Parathyroid adenoma (tissue), 2 donors: ENCODE measurements around the gene RALB.

Source experiments
- H2AFZ ChIP-seq: fragments of 300-600 bp; sonication (generic); one replicate; pipeline ENCODE4 v1.7.0; 2017; ENCODE audit warnings: antibody characterized with exemption, mild to moderate bottlenecking
- H3K27ac ChIP-seq: fragments of 300-600 bp; sonication (generic); one replicate; pipeline ENCODE4 v1.7.0; 2017
- H3K27me3 ChIP-seq: fragments of 300-600 bp; sonication (generic); one replicate; pipeline ENCODE4 v1.7.0; 2017; ENCODE audit warnings: low read length; ENCODE audit not compliant: control insufficient read depth, insufficient read depth
- H3K36me3 ChIP-seq: fragments of 300-600 bp; sonication (generic); one replicate; pipeline ENCODE4 v1.7.0; 2017; ENCODE audit warnings: low read length; ENCODE audit not compliant: control insufficient read depth, insufficient read depth
- H3K4me1 ChIP-seq: fragments of 300-600 bp; sonication (generic); one replicate; pipeline ENCODE4 v1.7.0; 2017; ENCODE audit warnings: control low read depth
- H3K4me2 ChIP-seq: fragments of 300-600 bp; sonication (generic); one replicate; pipeline ENCODE4 v1.7.0; 2017; ENCODE audit warnings: low read length
- H3K4me3 ChIP-seq: fragments of 300-600 bp; sonication (generic); one replicate; pipeline ENCODE4 v1.7.0; 2017; ENCODE audit warnings: low read depth, low read length
- H3K79me2 ChIP-seq: fragments of 300-600 bp; sonication (generic); one replicate; pipeline ENCODE4 v1.7.0; 2017; ENCODE audit warnings: control low read depth
- H3K9ac ChIP-seq: fragments of 300-600 bp; sonication (generic); one replicate; pipeline ENCODE4 v1.7.0; 2017; ENCODE audit warnings: mild to moderate bottlenecking
- H3K9me3 ChIP-seq: fragments of 300-600 bp; sonication (generic); one replicate; pipeline ENCODE4 v1.7.0; 2017; ENCODE audit warnings: low read length; ENCODE audit not compliant: control insufficient read depth
- CTCF ChIP-seq: fragments of 300-600 bp; sonication (generic); IDR thresholded peaks from one replicate; pipeline ENCODE4 v1.7.0; 2017; ENCODE audit warnings: antibody characterized with exemption, mild to moderate bottlenecking
- donor health status: primary hyperparathyroidism.

The RALB gene

DNA sequence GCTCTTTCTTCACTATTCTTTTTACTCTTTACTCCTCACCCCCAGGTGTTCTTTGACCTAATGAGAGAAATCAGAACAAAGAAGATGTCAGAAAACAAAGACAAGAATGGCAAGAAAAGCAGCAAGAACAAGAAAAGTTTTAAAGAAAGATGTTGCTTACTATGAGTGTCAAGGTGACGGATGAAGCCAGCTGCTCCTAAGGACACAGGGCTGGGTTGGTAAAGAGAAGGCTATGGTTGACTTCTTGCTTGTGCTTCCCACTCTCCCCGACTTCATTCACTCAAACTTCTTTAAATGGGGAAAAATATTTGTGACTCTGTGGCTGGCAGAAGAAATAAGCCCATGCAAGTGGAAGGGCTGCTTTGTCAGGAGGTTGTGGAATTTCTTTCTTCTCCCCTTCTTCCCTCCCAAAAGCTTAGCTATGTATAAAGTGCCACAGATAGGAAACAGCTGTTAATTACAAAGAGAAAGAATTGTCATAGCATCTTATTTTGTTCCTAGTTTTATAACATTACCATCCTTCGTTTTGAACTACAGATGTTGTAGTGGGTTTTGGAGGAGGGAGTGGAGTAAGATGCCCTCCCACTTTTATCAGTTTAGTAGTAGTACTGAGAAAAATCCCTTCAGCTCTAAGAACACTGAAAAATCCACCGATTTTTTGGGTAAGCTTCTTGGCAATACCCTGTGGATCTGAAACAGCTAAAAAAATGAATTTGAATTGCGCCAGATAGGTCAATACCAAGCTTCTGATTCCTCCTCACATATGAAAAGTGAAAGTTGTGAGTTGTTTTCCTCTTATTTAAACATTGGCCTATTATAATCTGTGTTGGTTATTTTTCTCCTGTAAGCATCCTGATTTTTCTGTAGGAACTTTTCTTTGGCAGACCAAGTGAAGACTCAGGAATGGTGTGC is 40.7 kb downstream of the RALB start:
- Histone ChIP-seq H3K9me3 (no peaks in the 10 kb centered on the region), H3K4me2 (peak overlapping the region; percentile 23), H3K27me3 (no peaks in the 10 kb centered on the region), H2AFZ (no peak overlapping the region), H3K79me2 (peaks cover 24% of the 10 kb centered on the region), H3K9ac (no peak overlapping the region), H3K4me1 (peaks cover 56% of the 10 kb centered on the region), H3K4me3 (no peak overlapping the region), H3K27ac (peak overlapping the region; percentile 89), H3K36me3 (peaks cover 4% of the 10 kb centered on the region)
- TF ChIP-seq CTCF = no peak

DNA sequence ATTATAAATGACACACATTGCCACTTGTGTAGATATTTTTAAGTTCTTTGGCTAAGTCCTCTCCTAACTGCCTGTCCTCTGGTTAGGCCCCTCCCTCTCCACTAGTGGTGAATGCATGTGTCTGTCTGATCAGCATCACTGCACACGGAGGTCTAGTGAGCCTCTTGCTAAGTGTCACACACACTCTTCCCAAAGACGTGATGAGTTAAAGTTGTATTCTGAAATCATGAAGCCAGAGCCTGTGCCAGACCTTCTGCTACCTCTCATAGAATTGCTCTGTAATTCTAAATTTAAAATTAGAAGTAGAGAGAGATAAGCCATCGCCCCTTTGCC is 41.3 kb downstream of the RALB start:
- no peak overlapping the region for H3K4me3 ChIP-seq
- no peak overlapping the region for H3K4me2 ChIP-seq
- peaks cover 53% of the 10 kb centered on the region for H3K4me1 ChIP-seq
- peaks cover 26% of the 10 kb centered on the region for H3K79me2 ChIP-seq
- peak overlapping the region; percentile 89 for H3K27ac ChIP-seq
- H3K36me3 ChIP-seq = peaks cover 4% of the 10 kb centered on the region
- no peak overlapping the region for H3K9ac ChIP-seq
- H3K27me3 ChIP-seq = no peaks in the 10 kb centered on the region
- H2AFZ ChIP-seq = no peak overlapping the region
- no peaks in the 10 kb centered on the region for H3K9me3 ChIP-seq
- no peak for TF ChIP-seq CTCF

GRCh38 chr2:120298173-120298835 is 45.7 kb downstream of the RALB start:
- Histone ChIP-seq H3K79me2 (peaks cover 32% of the 10 kb centered on the region), H3K36me3 (no peaks in the 10 kb centered on the region), H3K27me3 (no peaks in the 10 kb centered on the region), H2AFZ (no peak overlapping the region), H3K9ac (no peak overlapping the region), H3K4me2 (no peak overlapping the region), H3K4me3 (no peak overlapping the region), H3K4me1 (peaks cover 39% of the 10 kb centered on the region), H3K27ac (peak overlapping the region; percentile 5), H3K9me3 (no peaks in the 10 kb centered on the region)
- TF ChIP-seq CTCF = no peak

- Histone ChIP-seq H3K36me3 (no peaks in the 10 kb centered on the region), H3K9me3 (no peaks in the 10 kb centered on the region), H3K9ac (no peak overlapping the region), H3K79me2 (peaks cover 28% of the 10 kb centered on the region), H2AFZ (no peak overlapping the region), H3K27ac (peak overlapping the region; percentile 5), H3K4me1 (peaks cover 32% of the 10 kb centered on the region), H3K27me3 (no peaks in the 10 kb centered on the region), H3K4me3 (no peak overlapping the region), H3K4me2 (no peak overlapping the region)
- TF ChIP-seq CTCF = peak; percentile 40
Observed at GRCh38 chr2:120299004-120299403, 46.4 kb downstream of the RALB start.
